CD4-positive, alpha-beta T cell (primary cell): ENCODE measurements around the gene ZBTB7C. TPM values are rescaled to one million over a fixed set of nuclear protein-coding genes. Genes with fewer than 3 reads are reported as not detected.

Experiments
- ATAC-seq: fragments of 200-7000 bp; cut with Tn5 transposase; one replicate; pipeline ENCODE4 v1.10.0; 2022; ENCODE audit warnings: mild to moderate bottlenecking; ENCODE audit not compliant: poor library complexity
- CTCF ChIA-PET: fragments of 350-600 bp; sonication (Branson Sonifier 250); formaldehyde crosslinking; loops from one replicate; lab custom pipeline; 2021; ENCODE audit warnings: antibody characterized with exemption, inconsistent platforms; lab: Charles Lee
- POLR2A ChIA-PET: fragments of 350-600 bp; sonication (Branson Sonifier 250); formaldehyde crosslinking; loops from one replicate; lab custom pipeline; 2021; ENCODE audit warnings: antibody characterized with exemption, inconsistent platforms; lab: Charles Lee
- DNase-seq, 14 experiments: peaks; one replicate each; pipeline ENCODE4 v3.0.0-alpha.2; 2013 to 2020; ENCODE audit warnings: mixed read lengths in 2 of 14
- H3K27ac ChIP-seq, 2 donors: one replicate each; pipeline versions ENCODE4 v1.5.1 to v1.7.0; 2013; ENCODE audit warnings: low read length in 2 of 2, low read depth in 1 of 2, mild to moderate bottlenecking in 1 of 2
- H3K27me3 ChIP-seq, 2 experiments: 1 replicate in 1 of 2; 2 replicates in 1 of 2; pipeline versions ENCODE4 v1.6.1 to v1.7.0; 2013; ENCODE audit warnings: low read length in 2 of 2, control low read depth in 1 of 2, mild to moderate bottlenecking in 1 of 2, moderate library complexity in 1 of 2; ENCODE audit not compliant: insufficient read depth in 2 of 2, control insufficient read depth in 1 of 2
- H3K36me3 ChIP-seq: one replicate; pipeline ENCODE4 v1.6.1; 2013; ENCODE audit warnings: low read length, control low read depth; ENCODE audit not compliant: insufficient read depth
- H3K4me1 ChIP-seq: one replicate; pipeline ENCODE4 v1.6.1; 2013; ENCODE audit warnings: low read length, control low read depth; ENCODE audit not compliant: insufficient read depth
- H3K4me3 ChIP-seq: one replicate; pipeline ENCODE4 v1.5.1; 2013; ENCODE audit warnings: mild to moderate bottlenecking, low read length, moderate library complexity
- H3K9me3 ChIP-seq, 2 experiments: 1 replicate in 1 of 2; 2 replicates in 1 of 2; pipeline versions ENCODE4 v1.6.1 to v1.7.0; 2013; ENCODE audit warnings: low read length in 2 of 2, mild to moderate bottlenecking in 2 of 2, control low read depth in 1 of 2, moderate library complexity in 1 of 2; ENCODE audit not compliant: control insufficient read depth in 1 of 2, insufficient read depth in 1 of 2
- H3K27ac Mint-ChIP-seq: one replicate; pipeline ENCODE4 v1.8.0; 2020; ENCODE audit warnings: mixed read lengths
- H3K27me3 Mint-ChIP-seq: one replicate; pipeline ENCODE4 v1.8.0; 2021; ENCODE audit warnings: mixed read lengths
- H3K36me3 Mint-ChIP-seq: one replicate; pipeline ENCODE4 v1.8.0; 2021; ENCODE audit warnings: low read depth, mixed read lengths
- H3K4me1 Mint-ChIP-seq: one replicate; pipeline ENCODE4 v1.8.0; 2021; ENCODE audit warnings: low read depth, mixed read lengths
- H3K4me3 Mint-ChIP-seq: one replicate; pipeline ENCODE4 v1.8.0; 2020; ENCODE audit warnings: mild to moderate bottlenecking, mixed read lengths
- H3K9me3 Mint-ChIP-seq: one replicate; pipeline ENCODE4 v1.8.0; 2020; ENCODE audit warnings: mixed read lengths
- intact Hi-C, 2 experiments: fragments of 100-400 bp; cut with DNase I in 1 of 2; cut with micrococcal nuclease in 1 of 2; formaldehyde crosslinking; loops; one replicate each; pipeline versions ENCODE4 v1.15.1 to v1.9.0; 2023 to 2025; cut with DNase I, micrococcal nuclease
- total RNA-seq, 174 experiments: library from RNA in 2 of 174; stranded (reverse) in 2 of 174; gene quantifications; one replicate each; pipeline ENCODE4 v1.2.3 and lab custom pipeline; 2021 to 2026
- TF ChIP-seq, protein P1 (sequence below): fragments of 200-600 bp; IDR thresholded peaks from one replicate; pipeline ENCODE4 v1.8.0; 2022; ENCODE audit warnings: antibody characterized with exemption, mild to moderate bottlenecking

ZBTB7C gene
- total RNA-seq, 2 experiments from 2014 or later: not detected

DNA sequence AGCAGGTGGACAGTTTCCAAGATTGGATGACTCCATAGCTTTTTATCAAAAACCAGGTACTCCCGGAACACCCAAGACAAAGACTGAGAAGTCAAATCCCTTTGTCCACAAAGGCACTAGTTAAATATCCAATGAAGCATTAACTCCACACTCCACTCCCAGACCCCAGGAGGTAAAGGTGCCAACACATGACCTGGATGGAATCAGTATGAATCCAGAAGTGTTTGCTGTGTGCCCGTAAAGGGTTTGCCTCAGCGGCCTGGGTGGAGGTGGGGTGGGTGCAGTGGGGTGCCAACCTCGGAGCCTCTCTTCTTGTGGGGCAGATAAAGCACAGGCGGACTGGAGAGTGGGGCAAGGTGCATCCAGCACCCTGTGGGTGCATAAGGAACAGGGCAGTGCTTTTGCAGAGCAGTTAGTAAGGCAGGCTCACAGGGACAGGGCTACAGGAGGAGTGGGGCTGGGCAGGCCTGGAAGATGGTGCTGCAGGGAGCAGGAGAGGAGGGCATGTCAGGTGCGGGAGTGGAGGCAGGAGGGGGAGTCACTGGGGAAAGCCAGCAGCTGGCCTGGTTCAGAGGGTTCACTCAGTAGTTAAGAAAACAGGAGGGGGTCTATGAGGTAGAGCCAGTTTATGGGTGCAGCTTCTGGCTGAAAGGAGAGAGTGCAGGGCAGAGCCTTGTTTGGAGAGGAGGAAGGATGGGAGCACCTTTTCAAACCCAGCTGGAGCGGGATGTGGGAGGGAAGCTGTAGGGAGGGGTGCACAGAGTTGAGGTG lies 270.3 kb downstream of the ZBTB7C start:
- H3K4me3 Mint-ChIP-seq: no peak overlapping the region
- no peaks in the 10 kb centered on the region for H3K36me3 Mint-ChIP-seq
- H3K4me1 ChIP-seq: peaks cover 5% of the 10 kb centered on the region
- H3K27me3 ChIP-seq: peaks cover 23 to 46% of the 10 kb centered on the region in 2 experiments
- no peaks in the 10 kb centered on the region for H3K9me3 Mint-ChIP-seq
- H3K27ac ChIP-seq: no peak overlapping the region
- TF ChIP-seq, protein P1, sequence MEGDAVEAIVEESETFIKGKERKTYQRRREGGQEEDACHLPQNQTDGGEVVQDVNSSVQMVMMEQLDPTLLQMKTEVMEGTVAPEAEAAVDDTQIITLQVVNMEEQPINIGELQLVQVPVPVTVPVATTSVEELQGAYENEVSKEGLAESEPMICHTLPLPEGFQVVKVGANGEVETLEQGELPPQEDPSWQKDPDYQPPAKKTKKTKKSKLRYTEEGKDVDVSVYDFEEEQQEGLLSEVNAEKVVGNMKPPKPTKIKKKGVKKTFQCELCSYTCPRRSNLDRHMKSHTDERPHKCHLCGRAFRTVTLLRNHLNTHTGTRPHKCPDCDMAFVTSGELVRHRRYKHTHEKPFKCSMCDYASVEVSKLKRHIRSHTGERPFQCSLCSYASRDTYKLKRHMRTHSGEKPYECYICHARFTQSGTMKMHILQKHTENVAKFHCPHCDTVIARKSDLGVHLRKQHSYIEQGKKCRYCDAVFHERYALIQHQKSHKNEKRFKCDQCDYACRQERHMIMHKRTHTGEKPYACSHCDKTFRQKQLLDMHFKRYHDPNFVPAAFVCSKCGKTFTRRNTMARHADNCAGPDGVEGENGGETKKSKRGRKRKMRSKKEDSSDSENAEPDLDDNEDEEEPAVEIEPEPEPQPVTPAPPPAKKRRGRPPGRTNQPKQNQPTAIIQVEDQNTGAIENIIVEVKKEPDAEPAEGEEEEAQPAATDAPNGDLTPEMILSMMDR: no peak
- intact Hi-C loops: no loop called here
- peaks cover 7% of the 10 kb centered on the region for H3K4me1 Mint-ChIP-seq
- no peak overlapping the region for H3K4me3 ChIP-seq
- DNase-seq (no peak), ATAC-seq (no peak)
- peaks cover 69% of the 10 kb centered on the region for H3K27me3 Mint-ChIP-seq
- H3K9me3 ChIP-seq: peaks cover 0 to 5% of the 10 kb centered on the region in 2 experiments
- no peak overlapping the region for H3K27ac Mint-ChIP-seq
- no peaks in the 10 kb centered on the region for H3K36me3 ChIP-seq
- ChIA-PET POLR2A (no interaction called here), CTCF (no interaction called here)

DNA sequence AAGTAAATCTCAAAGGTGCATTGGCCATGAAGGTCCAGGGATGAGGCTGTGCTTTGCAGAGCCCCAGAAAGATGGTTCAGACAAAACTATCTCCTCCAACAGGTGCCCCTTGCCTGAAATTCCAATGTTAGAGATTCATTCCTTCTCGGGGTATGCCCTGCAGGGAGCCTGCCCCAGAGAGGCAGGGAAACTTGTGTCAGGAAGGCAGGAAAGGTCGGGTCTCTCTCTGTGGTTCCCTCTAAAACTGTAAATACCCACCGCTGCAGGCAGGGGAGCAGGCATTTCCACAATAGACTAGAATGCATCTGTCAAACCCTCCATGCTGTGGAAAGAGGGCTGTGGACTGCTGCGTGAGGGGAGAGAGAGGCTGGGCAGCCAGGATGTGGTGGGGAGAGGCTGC lies 271.0 kb downstream of the ZBTB7C start:
- ATAC-seq: no peak
- CTCF ChIA-PET: no interaction called here

DNA sequence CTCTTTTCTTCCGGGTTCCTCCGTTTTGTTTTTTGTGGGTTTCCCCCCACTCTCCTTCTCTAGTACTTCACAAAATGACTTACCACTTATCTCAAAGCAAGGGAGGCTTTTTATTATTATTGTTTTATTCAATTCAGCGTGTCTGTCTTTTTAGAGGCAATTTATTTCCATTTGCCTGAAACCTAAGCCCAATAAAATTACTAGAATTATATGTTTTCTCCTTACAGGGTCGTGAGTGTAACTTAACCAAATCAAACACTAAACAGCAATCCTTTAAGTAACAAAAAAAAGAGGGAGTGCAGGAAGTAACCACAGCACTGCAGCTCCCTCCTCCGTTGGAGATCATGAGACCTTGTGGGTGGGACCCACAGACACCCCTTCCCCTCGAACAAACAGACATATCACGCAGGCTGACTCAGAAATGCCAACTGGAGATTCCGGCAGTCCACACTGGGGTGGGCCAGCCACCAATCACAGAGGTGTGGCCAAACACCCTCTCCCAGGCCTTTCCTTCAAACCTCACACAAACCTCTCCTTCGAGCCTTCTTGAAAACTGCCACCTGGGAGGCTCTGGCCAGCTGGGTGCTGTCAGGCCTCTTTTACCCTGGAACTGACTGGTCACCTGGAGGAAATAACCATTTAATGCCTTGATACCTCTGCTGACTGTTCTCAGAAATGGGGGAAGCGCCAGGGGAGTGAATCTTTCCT lies 271.7 kb downstream of the ZBTB7C start:
- Histone ChIP-seq H3K4me3 (no peak overlapping the region), H3K9me3 (peaks cover 0 to 5% of the 10 kb centered on the region in 2 experiments), H3K27me3 (peaks cover 25 to 46% of the 10 kb centered on the region in 2 experiments), H3K36me3 (no peaks in the 10 kb centered on the region), H3K27ac (no peak overlapping the region), H3K4me1 (peaks cover 5% of the 10 kb centered on the region)
- no peak for DNase-seq
- peaks cover 71% of the 10 kb centered on the region for H3K27me3 Mint-ChIP-seq
- peaks cover 7% of the 10 kb centered on the region for H3K4me1 Mint-ChIP-seq
- ChIA-PET CTCF (no interaction called here), POLR2A (no interaction called here)
- no peak overlapping the region for H3K27ac Mint-ChIP-seq
- no peaks in the 10 kb centered on the region for H3K9me3 Mint-ChIP-seq
- ATAC-seq: no peak
- intact Hi-C loops: no loop called here
- TF ChIP-seq, protein P1: no peak
- H3K4me3 Mint-ChIP-seq: peak overlapping the region; percentile 48
- H3K36me3 Mint-ChIP-seq: no peaks in the 10 kb centered on the region

More for the DNA sequence above, 271.0 kb downstream of the ZBTB7C start:
- Histone ChIP-seq H3K27ac (no peak overlapping the region), H3K9me3 (peaks cover 0 to 5% of the 10 kb centered on the region in 2 experiments), H3K4me1 (peaks cover 5% of the 10 kb centered on the region), H3K36me3 (no peaks in the 10 kb centered on the region), H3K27me3 (peaks cover 23 to 46% of the 10 kb centered on the region in 2 experiments), H3K4me3 (no peak overlapping the region)
- Mint-ChIP-seq H3K4me1 (peaks cover 7% of the 10 kb centered on the region), H3K27ac (no peak overlapping the region), H3K4me3 (no peak overlapping the region), H3K9me3 (no peaks in the 10 kb centered on the region), H3K36me3 (no peaks in the 10 kb centered on the region), H3K27me3 (peaks cover 74% of the 10 kb centered on the region)
- TF ChIP-seq, protein P1: no peak
- POLR2A ChIA-PET: no interaction called here
- DNase-seq: no peak
- intact Hi-C loops: no loop called here
